Parathyroid adenoma (tissue), 2 donors: ENCODE data around the gene NPAS1.

Source experiments
- H2AFZ ChIP-seq: fragments of 300-600 bp; sonication (generic); one replicate; pipeline ENCODE4 v1.7.0; 2017; ENCODE audit warnings: antibody characterized with exemption, mild to moderate bottlenecking
- H3K27ac ChIP-seq: fragments of 300-600 bp; sonication (generic); one replicate; pipeline ENCODE4 v1.7.0; 2017
- H3K27me3 ChIP-seq: fragments of 300-600 bp; sonication (generic); one replicate; pipeline ENCODE4 v1.7.0; 2017; ENCODE audit warnings: low read length; ENCODE audit not compliant: control insufficient read depth, insufficient read depth
- H3K36me3 ChIP-seq: fragments of 300-600 bp; sonication (generic); one replicate; pipeline ENCODE4 v1.7.0; 2017; ENCODE audit warnings: low read length; ENCODE audit not compliant: control insufficient read depth, insufficient read depth
- H3K4me1 ChIP-seq: fragments of 300-600 bp; sonication (generic); one replicate; pipeline ENCODE4 v1.7.0; 2017; ENCODE audit warnings: control low read depth
- H3K4me2 ChIP-seq: fragments of 300-600 bp; sonication (generic); one replicate; pipeline ENCODE4 v1.7.0; 2017; ENCODE audit warnings: low read length
- H3K4me3 ChIP-seq: fragments of 300-600 bp; sonication (generic); one replicate; pipeline ENCODE4 v1.7.0; 2017; ENCODE audit warnings: low read depth, low read length
- H3K79me2 ChIP-seq: fragments of 300-600 bp; sonication (generic); one replicate; pipeline ENCODE4 v1.7.0; 2017; ENCODE audit warnings: control low read depth
- H3K9ac ChIP-seq: fragments of 300-600 bp; sonication (generic); one replicate; pipeline ENCODE4 v1.7.0; 2017; ENCODE audit warnings: mild to moderate bottlenecking
- H3K9me3 ChIP-seq: fragments of 300-600 bp; sonication (generic); one replicate; pipeline ENCODE4 v1.7.0; 2017; ENCODE audit warnings: low read length; ENCODE audit not compliant: control insufficient read depth
- TF ChIP-seq, protein P1 (sequence below): fragments of 300-600 bp; sonication (generic); IDR thresholded peaks from one replicate; pipeline ENCODE4 v1.7.0; 2017; ENCODE audit warnings: antibody characterized with exemption, mild to moderate bottlenecking
- donor health status: primary hyperparathyroidism.

The NPAS1 gene

DNA sequence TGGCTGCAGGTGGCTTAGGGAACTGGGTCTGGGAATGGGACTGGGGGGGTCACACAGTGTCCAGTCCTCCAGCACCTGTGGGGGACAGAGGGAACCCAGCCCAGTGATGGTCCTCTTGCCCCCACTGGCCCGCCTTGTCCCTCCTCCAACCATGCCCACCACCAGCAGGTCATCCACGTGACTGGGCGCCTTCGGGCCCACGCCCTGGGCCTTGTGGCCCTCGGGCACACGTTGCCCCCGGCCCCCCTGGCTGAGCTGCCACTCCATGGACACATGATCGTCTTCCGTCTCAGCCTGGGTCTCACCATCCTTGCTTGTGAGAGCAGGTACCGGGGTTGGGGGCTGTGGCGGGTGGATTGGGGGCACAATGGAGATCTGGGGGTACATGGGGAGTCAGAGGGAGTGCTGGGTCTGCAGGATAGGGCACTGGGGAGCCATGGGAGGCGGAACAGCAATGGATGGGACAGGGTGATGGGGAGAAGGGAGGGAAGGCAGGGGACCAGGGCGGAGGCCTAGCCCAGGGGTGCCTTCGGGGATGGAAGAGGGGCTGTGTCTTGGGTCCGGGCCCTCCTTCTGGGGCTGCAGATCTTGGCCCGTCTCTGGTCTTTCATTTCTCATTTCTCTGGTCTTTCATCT, 19.7 kb downstream of the NPAS1 start:
- Histone ChIP-seq H3K27me3 (no peaks in the 10 kb centered on the region), H2AFZ (no peak overlapping the region), H3K36me3 (no peaks in the 10 kb centered on the region), H3K79me2 (no peaks in the 10 kb centered on the region), H3K4me2 (no peak overlapping the region), H3K27ac (no peak overlapping the region), H3K4me3 (no peak overlapping the region), H3K9me3 (no peaks in the 10 kb centered on the region), H3K9ac (no peak overlapping the region), H3K4me1 (peaks cover 8% of the 10 kb centered on the region)
- TF ChIP-seq, protein P1, sequence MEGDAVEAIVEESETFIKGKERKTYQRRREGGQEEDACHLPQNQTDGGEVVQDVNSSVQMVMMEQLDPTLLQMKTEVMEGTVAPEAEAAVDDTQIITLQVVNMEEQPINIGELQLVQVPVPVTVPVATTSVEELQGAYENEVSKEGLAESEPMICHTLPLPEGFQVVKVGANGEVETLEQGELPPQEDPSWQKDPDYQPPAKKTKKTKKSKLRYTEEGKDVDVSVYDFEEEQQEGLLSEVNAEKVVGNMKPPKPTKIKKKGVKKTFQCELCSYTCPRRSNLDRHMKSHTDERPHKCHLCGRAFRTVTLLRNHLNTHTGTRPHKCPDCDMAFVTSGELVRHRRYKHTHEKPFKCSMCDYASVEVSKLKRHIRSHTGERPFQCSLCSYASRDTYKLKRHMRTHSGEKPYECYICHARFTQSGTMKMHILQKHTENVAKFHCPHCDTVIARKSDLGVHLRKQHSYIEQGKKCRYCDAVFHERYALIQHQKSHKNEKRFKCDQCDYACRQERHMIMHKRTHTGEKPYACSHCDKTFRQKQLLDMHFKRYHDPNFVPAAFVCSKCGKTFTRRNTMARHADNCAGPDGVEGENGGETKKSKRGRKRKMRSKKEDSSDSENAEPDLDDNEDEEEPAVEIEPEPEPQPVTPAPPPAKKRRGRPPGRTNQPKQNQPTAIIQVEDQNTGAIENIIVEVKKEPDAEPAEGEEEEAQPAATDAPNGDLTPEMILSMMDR, result no peak

DNA sequence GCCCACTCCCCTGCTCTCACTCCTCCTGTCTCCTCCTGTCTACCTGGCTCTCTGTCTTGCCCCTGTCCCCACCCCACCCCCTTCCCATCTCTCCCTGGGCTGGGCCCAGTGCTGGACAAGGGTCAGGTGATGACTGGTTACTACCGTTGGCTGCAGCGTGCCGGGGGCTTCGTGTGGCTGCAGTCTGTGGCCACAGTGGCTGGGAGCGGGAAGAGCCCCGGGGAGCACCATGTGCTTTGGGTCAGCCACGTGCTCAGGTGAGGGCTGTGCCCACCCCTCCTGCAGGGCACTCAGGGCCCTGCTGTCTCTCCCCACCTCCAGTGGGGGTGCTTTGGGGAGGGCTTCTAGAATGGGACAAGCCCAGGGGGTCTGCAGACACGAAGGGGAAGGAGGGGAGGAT, 21.2 kb downstream of the NPAS1 start:
- Histone ChIP-seq H2AFZ (no peak overlapping the region), H3K27me3 (no peaks in the 10 kb centered on the region), H3K4me3 (no peak overlapping the region), H3K79me2 (no peaks in the 10 kb centered on the region), H3K36me3 (no peaks in the 10 kb centered on the region), H3K4me1 (peaks cover 5% of the 10 kb centered on the region), H3K9me3 (no peaks in the 10 kb centered on the region), H3K9ac (no peak overlapping the region), H3K4me2 (no peak overlapping the region), H3K27ac (no peak overlapping the region)
- TF ChIP-seq, protein P1, result no peak

DNA sequence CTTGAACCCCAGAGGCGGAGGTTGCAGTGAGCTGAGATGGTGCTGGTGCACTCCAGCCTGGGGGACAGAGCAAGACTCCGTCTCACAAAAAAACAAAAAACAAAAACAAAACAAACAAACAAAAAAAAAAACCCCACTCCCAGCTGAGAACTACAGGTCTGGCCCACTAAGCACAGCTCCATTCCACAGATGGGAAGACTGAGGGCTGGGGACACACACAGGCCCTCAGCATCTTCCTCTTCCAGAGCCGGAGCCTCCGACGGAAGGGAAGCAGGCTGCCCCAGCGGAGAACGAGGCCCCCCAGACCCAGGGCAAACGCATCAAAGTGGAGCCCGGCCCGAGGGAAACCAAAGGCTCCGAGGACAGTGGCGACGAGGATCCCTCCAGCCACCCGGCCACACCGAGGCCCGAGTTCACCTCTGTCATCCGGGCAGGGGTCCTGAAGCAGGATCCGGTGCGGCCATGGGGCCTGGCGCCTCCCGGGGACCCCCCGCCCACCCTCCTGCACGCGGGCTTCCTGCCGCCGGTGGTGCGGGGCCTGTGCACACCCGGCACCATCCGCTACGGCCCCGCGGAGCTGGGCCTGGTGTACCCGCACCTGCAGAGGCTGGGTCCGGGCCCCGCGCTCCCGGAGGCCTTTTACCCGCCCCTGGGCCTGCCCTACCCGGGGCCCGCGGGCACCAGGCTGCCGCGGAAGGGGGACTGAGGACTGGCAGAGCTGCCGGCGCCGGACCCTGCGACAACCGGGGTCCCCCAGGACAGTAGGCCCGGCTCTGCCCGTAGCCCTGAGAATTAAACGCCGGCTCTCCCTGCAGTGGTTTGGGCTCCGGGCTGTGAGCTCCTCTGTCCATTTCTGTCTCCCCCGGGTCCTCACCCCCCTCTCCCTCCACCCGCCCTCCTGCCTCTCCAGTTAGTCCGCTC, 25.6 kb downstream of the NPAS1 start:
- Histone ChIP-seq H3K4me2 (no peak overlapping the region), H3K4me3 (no peak overlapping the region), H3K9me3 (no peaks in the 10 kb centered on the region), H3K36me3 (no peaks in the 10 kb centered on the region), H3K79me2 (no peaks in the 10 kb centered on the region), H3K4me1 (no peaks in the 10 kb centered on the region), H3K27ac (no peak overlapping the region), H3K27me3 (no peaks in the 10 kb centered on the region), H2AFZ (no peak overlapping the region), H3K9ac (no peak overlapping the region)
- TF ChIP-seq, protein P1, result no peak

DNA sequence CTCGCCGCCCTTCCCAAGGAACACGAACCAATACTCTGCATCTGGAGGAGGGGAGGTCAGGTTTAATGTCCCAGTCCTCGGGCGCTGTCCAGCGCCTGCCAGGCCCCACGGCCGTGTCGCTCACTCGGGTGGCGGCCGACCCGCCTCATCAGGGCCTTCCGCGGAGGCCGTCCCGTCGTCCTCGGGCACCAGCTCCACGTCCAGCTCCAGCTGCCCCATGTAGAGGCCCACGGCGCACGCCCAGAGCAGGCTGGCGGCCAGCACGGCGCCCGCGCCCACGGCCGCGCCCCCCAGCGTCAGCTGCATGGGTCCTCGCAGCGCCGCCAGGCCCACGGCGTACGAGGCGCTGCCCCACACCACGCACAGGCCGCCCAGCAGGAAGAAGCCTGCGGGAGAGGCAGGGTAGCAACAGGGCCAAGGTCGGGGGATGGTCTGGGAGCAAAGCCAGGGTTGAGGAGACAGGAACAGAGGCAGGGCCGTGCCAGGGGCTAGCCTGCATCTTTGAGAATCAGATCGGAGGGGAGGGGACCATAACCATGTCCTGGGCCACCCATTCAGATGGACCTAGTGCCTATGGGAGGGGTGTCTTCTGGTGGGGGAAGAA, 26.3 kb downstream of the NPAS1 start:
- Histone ChIP-seq H2AFZ (no peak overlapping the region), H3K36me3 (no peaks in the 10 kb centered on the region), H3K4me3 (no peak overlapping the region), H3K9me3 (no peaks in the 10 kb centered on the region), H3K4me1 (no peaks in the 10 kb centered on the region), H3K27ac (no peak overlapping the region), H3K9ac (no peak overlapping the region), H3K4me2 (no peak overlapping the region), H3K79me2 (no peaks in the 10 kb centered on the region), H3K27me3 (no peaks in the 10 kb centered on the region)
- TF ChIP-seq, protein P1, result no peak
